NCI-H524 treated with DMSO at 0.1 percent for 48 hours (cell line): ENCODE measurements around the gene KLHL29.
A peak's percentile ranks its signal among the peaks of the same experiment; 100 is the strongest.

Source experiments
- DNase-seq: peaks from one replicate; lab custom pipeline; 2025; lab: John Stamatoyannopoulos, UW

The KLHL29 gene

DNA sequence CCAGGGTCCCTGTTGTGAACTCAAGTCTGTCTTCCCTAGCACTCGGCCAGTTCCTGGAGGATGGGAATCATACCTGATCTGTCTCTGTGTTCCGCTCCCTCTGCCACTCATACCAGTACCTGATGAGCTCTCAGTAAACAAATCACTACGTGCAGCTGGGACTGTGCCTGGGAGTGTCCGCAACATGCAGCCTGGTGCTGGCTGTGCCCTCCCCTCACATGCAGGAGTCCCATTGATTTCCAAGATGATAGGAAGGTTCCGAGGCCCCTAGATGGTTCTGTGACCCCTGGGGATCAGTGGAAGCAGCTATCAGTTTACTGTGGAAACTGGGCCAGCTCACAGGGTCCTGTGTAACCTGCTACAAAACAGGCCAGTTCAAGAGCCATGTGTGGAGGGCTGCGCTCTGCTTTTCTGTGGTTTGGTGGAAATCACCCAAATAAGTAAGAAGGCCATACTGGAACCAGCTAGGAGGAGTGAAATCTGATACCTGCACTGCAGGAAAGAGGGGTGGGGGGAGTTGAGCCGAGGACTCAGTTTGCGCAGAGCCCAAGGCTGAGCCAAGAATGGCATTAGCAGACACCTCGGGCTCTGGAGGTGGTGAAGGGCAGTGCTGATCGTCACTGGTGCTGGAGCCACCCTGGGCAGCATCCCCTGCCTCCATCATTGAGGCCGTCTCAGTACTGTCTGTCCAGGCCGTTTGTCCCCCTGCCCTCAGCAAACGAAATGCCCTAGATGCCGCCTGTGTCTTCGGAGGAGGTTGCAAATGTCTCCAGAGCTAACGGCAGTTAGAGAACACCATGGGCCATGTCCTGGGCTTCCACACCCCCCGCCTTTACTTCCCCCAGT, 93.3 kb downstream of the KLHL29 start:
- DNase-seq: no peak

DNA sequence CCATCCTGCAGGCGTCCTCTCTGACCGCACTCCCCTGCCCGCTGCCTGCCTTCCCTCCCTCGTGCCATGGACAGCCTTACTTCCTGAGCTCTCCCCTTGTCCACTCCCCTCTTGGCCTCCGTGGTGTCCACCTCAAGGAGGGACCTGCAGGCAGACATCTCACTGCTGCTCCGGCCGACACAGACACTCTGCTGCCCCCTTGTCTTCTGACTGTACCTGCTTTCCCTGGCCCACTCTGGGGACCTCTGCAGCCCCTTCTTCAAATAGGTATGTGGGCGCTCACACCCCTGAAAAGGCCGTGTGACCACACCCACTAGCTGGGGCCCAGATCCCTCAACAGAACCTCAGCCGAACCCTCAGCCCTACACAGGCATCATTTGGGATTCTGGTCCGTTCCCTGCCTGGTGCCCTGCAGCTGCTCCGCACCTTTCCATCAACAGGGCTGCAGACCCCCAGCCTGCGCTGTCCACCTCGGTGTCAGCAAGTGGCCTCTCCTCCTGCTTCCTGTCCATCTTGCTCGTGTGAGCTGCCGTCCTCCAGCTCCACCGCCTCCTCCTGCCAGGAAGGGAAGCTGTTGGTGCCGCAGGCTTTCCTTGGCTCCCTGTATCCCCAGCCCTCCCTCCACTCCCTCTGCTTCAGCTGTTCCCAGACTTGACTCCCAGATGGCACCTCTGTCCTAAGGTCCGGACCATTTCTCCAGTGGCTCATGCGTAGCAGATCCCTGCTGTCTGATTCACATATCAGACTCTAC, 94.1 kb downstream of the KLHL29 start:
- no peak for DNase-seq

DNA sequence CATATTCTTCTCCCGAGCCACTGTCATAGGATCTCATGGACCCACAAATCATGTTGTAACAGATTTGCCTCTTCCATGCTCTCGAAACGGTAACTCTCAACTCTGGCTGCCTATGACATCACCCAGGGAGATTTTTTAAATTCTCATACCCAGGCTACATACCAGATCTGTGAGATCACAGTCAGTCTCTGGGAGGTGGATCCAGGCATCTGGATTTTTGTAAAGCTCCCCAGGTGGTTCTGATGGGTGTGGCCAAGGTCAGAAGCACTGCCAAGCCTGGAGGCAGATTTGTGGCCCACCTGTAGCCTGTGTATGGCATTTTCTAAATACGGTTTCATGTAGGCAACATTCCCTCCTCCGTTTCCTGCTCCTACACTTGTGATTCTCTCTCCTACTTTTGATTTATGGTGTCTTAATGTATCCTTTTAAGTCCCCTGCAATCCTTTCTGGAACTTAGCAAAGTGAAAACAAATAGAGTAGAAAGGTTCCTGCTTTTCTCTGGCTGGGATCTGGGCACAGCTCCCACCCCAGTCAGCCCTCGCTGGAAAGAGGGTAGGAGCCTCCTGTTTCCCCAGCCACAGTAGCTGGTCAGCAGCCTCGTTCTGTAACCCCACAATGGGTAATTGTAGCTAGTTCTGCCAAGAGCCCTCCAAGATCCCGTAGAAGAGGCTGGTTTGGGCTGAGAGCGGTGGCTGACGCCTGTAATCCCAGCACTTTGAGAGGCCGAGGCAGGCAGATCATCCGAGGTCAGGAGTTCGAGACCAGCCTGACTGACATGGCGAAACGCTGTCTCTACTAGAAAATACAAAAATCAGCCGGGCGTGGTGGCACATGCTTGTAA, 96.2 kb downstream of the KLHL29 start:
- no peak for DNase-seq

DNA sequence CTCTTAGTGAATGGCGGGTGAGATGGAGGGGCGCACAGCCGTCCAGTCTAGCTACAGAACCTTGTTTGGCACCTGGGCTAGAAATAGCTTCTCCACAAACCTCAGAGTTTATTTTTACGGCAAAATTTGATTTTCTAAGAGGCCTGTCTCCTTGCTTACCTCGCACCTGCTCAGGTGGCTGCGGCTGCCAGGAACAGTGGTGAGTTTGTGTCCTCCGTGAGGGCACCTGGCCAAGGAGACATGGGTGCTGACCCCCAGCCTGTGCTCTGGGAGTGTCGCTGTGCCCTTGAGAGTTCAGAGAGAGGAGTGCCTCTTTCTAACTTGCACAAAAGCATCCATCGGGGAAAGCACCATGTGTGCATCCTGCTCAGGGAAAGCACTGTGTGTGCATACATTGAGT, 97.2 kb downstream of the KLHL29 start:
- DNase-seq: no peak

DNA sequence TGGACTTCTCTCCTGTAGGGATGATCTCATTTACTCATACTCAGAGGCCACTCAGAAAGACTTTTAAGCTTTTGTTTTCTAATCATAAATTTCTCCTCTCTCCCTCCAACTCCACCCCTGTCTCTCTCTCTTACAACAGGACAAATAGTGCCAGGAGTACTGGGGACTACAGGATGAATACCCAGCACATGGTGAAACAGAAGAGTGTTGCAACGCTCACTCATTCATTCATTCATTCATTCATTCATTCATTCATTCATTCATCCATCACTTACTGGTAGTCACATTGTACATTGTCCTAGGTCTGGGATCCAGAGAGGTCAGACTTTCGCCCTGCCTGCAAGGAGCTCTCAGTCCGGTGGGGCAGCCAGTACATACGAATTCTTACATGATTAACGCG, 97.6 kb downstream of the KLHL29 start:
- DNase-seq: no peak

DNA sequence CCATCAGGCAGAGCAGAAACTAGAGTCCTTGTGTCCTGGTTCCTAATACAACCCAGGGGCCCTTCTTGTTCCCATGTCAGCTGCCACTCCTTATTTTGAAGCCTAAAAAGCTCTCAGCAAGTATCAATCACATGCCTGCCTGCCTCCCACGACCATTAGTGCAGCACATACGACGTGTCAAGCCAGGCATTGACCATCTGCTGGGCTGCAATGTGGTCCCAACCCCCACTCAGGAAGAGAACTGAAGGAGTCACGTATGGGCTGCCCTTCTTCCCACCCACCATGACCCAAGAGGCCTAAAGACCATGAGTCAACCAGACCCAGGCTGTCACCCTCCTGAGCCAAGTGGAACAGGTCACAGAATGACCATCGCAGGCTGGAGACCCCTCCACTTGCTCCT, 98.8 kb downstream of the KLHL29 start:
- DNase-seq: no peak

DNA sequence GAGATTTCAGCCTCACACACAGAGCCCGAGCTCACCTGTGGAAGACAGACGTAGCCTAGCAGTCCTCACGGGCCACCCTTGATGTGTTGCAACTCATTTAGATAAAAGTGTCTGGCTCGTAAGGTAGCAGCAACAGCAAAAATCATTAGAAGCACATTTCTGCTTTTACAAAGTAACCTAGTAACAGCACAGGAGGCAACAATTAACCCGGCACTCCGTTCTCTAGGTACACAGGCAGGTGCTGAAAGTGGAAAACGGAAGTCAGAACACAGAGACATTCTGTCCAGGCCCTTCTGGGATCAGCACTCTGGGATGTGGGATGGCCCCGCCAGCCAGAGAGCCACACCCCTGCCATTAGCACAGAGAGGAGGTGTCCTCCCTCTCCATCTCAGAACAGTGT, 99.3 kb downstream of the KLHL29 start:
- no peak for DNase-seq

DNA sequence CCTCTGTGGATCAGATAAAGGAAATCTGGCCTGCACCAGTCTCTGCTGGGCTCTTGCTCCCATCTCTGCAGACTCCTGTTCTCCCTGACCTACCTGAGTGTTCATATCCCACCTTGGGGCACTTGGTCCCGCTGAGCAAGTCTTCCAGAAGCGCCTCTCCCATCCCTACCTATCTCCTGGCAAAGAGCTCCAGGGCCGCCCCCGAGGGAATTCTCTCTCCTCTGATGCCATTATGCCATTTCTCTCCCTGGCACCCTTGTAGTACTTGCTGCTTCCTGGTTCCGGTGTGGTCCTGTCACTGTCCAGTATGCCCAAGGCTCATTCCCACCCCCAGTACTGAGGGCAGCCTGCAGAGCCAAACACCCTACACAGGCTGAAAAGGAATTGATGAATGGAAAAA, 99.8 kb downstream of the KLHL29 start:
- DNase-seq: no peak

DNA sequence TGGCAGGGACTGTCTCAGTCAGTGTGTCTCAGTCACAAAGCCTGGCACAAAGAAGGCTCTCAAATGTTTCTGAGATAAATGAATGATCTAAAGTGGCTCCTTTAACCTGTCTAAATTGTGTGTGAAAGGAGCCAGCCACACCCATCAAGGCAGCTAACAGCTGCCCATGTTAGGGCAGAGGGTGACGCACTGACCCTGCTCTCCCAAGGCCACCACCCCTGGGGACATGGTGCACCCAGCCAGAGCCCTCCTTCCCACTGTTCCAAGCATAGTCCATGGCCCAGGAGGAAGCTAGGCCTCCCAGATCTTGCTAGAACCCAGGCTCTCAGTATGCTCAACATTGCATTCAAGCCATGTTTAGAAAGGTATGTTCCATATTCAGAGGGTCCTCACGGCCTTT, 100.3 kb downstream of the KLHL29 start:
- DNase-seq: no peak

DNA sequence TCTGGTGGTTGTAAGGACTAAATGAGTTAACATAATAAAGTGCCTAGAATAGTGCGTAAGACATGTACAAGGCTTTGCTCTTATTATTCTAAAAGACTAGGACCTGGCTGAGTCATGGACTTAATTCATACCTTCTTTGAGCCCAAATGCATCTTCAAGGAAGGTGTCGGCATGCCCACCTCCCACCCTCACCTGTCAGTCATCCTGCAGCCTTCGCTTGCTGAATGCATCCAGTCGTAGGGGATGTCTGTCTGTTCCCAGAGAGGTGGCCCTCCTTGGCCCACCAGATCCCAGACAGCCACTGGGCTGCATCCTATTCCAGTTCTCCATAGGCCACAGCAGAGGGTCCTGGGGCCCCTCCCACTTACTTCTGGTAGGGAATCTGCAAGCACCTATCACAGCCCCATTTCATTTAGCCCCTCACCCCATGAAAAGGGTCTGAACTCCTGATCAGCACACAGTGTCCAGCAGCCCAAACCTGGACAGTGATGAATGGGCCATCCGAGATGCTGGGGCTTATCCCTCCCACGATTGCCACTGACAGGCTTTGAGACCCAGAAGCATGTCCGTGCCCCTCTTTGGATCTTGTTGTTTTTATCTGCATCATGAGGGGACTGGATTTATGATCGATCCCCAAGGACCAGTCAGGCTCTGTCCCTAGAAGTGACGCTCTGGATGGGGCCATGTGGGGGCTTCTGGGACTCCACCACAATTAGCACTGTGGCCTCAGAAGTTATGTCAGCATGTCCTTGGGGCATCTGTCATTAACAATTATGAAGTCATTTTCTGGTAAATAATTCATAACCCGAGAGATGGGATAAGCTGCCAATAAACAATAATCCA, 101.1 kb downstream of the KLHL29 start:
- DNase-seq: peak; percentile 41

DNA sequence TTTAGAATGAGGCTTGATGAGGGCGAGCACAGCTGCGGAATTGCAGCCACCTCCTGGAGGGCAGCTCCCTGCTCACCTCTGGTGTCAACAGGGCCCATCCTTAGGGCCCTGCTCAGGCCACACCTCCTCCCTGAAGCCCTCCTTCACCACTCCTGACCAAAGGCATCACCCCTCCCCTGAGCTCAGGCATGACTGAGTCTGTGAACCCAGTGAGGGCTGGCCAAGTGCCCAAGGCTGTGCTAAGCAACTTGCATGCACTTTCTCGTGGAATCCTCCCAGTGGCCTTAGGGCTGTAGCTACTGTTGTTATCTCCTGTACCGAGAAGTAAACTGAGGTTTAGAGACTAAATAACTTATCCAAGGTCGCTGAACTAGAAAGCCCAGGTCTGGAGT, 101.7 kb downstream of the KLHL29 start:
- DNase-seq: no peak

DNA sequence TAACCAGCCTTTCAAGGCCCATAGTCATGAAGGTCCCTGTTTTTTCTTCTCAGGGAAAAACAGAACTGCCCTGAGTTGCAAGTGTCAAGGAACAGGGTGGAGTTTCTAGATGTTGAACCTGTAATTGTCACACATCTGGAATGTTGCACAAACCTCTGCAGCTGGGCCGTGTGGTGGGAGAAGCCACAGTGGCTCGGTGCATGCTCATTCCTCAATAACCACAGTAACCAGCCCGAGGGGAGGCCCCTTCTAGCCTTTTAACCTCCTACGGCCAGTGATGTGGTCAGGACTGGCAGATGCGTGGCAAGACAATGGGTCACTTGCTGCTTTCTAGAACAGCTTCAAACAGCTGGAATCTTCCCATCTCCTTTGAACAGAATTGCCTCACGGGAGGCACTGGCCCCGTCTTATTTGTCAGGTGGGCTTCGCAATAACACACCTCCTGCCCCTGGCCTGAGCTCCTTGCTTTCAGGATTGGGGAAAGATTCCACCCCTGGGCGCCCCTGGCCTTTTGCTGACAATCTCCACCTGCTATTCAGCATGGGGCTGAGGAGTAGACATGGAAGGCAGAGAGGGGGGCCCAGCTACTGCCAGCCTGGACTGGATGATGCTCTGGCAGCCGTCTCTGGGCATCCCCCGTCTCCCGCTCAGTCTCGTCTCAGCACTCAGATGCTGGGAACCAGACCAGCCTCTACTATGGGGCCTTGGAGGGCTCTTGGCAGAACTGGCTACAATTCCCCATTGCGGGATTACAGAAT, 102.9 kb downstream of the KLHL29 start:
- no peak for DNase-seq

DNA sequence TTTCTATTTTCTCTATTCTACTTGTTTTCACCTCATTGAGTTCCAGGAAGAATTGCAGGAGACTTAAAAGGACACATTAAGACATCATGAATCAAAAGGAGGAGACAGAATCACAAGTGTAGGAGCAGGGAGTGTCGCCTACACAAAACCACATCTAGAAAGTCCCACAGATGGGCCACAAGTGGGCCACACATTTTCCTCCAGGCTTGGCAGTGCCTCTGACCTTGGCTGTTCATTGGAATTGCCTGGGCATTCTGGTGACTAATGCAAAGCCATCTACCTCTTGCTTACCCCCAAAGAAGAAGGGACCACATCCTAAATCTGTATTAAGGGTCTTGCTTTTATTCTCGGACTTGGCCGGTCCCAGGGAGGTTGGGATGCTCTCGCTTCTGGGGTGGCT, 103.6 kb downstream of the KLHL29 start:
- no peak for DNase-seq

DNA sequence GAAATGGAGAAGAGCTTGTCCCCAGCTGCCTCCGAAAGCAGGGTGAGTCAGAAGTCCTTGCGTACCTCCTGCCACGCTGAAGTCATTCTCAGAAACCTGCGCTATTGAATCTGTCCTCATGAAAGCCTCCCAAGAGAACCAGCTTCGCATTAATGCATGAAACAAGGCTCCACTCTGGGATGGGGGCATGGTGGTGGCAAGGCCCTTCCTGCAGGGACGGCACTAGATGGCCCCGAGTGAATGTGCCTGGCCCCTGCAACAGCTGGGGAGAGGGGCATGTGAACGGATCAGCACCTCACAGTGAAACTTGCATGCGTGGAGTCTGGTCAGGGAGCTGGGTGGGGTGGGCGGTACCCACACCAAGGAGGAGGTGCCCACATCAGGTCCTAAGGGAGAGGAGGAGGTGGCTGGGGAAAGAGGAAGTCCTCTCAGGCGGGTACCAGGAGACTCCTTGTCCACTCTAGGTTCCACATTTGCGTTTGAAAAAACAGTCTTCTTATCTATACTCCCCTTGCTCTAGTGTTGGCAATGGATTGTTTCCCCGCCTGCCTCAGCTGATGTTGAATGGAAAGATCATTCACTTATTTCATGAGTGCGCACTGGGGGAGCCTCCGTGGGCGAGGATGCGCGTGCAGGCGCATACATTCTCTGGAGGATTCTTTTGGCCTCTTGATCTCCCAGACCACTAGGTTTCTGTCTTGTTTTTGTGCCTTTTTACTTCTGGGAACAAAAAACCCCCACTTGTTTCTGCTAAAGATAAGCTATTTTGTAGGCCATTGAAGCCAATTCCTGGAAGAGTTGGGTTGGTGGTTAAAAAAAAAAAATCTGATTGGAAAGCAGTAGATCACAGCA, 104.7 kb downstream of the KLHL29 start:
- no peak for DNase-seq

DNA sequence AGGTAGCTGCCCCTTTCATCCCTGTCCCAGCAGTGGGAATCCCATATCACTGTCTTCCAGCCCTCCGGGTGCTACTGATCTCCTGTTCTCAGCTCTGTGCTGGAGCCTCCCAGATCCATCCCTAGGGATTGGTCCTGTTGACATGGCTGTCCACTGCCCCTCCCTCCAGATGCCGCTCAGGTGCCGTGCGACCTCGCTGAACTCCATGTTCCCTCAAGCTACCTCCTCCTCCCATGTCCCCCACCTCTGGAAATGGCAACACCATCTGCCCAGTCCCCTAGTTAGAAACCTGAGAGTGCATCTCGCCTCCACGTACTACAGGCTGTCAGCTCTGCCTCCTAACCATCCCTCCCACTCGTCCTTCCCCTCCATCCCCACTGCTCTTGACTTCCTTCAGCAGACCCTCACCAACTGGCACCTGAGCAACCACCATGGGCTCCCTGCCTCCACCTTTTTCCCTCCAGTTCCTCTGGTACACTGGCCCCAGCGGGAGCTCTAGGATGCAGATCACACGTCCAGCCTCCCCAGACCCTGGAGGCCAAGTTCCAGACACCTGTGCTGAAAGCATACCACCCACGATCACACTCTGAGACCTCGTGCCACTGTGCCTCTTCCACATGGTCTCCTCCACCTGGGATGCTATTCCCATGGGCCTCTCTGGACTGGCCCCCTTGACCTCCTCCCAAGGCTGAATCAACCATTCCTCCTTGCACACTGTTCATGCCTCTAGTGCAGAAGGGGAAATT, 106.8 kb downstream of the KLHL29 start:
- DNase-seq: peak; percentile 81

DNA sequence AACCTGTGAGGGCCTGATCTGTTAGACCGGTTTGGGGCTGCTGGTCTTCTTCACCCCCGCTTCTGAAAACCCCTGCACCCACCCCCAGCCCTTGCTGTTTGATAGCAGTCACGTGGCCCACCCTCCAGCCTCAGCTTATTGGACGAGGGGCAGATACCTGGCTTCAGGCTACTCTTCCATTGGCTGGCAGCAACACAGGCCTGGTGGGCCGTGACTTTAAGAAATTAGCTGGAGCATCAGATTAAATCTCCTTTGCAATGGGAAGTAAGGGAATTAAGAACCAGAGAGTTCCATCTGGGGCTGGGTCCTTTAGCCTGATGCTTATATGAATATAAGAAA, 107.3 kb downstream of the KLHL29 start:
- peak; percentile 44 for DNase-seq

DNA sequence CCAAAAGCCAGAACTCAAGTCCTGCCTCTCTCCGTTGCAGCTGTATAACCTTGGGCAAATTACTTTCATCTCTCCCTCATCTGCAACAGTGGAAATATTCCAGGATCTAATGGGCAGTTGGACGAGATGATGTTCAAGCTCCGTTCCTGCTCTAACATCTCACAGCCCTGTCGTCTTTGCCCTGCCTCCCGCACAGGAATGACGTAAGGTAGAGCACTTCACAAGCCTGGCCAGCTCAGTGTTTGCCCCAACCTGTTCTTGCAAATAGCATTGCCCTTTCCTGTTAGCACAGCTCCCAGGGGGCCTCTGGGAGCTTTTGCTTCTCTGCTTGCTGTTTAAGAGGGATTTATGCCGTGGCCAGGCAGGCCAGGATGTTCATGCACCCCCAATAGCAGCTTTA, 107.9 kb downstream of the KLHL29 start:
- DNase-seq: peak; percentile 93

DNA sequence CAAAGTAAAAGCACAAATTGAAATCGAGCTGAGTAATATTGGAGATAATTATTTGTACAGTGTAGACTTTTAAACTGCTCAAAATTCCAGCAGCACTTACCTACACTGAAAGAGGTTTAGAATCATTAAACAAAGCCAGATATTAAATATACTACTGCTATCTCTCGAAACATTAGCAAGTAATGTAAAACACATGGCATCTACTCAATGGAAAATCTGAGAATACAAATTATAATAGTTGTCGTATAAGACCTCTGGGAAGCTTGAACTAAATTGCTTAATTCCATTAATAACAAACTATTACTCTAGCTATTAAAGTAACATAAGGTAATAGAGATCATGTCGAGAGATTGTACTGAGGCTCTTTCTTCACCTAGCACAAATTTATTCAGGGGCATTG, 108.9 kb downstream of the KLHL29 start:
- no peak for DNase-seq

DNA sequence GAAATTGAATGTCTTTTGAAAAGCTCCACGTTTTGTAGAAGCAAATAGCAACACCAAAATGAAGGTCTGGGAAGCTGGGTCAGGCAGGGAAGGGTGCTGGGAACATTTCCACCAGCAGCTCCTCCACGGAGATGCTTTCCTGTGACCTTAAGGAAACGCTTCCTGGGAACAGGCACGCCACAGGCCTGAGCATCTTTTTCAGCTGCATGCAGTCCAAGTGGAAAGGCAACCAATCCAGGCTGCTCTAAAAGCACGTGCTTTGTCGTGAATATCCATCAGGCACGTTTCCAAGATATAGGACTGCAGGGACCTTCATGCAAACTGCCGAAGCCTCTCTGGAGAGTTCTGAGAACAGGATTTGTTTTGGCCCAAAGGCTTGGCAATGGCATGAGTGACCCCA, 109.3 kb downstream of the KLHL29 start:
- no peak for DNase-seq
